ENCODE results near the gene SLC11A2.

Gene SLC11A2

DNA sequence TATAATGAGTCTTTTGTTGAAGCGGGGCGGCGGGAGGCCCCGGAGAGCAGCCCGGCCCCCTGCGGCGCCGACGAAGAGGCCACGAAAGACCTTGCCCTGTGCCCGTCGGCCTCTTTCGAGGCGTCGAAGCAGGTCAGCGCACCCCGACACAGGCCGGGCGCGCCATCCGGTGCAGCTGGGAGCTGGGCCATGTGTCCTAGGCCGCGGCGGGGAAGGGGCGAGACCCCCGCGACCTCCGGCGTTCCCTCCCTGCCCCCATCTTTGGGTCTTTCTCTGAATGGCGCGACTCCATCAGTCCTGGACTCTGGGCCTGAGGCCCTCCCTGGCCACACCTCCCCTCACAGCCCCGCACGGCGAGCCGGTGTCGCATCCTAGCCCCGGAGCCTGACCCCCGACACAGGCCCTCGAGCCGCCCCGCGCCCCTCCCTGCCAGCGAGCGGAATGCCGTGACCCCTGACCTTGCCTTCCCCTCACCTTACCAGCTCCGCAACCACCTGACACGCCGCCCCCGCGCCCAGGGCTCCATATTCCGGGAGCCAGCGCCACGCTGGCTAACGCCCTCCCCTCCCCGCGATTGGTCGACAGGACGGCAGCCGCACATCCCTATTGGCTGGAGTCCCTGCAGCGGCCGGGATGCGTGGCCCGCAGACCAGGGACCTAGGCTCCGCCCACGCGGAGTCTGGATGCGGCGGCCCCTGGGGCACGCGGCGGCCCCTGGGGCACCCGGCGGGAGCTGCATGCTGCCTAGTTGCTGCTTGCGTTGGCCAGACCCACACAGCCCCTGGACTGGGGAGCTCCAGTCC is at the start of gene SLC11A2:
SLC11A2 (minus strand) TSS at position 549 of the 803 bp plus-strand sequence. CDS start 15,656 bp downstream, outside the sequence.
- DNase-seq, result peak; percentile 92

DNA sequence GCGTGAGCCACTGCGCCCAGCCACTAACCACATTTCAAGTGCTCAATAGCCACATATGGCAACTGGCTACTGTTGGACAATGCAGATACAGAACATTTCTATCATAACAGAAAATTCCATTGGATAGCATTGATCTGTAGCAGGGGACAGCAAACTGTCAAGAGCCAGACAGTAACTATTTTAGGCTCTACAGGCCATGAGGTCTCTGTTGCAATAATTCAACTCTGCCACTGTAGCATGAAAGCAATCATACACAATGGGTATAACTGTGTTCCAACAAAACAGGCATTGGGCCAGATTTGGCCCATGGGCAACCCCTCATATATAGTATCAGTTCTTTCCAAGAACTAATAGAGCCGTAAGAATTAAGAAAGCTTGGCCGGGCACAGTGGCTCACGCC is 49.2 kb upstream of the SLC11A2 start:
- no peak for DNase-seq

DNA sequence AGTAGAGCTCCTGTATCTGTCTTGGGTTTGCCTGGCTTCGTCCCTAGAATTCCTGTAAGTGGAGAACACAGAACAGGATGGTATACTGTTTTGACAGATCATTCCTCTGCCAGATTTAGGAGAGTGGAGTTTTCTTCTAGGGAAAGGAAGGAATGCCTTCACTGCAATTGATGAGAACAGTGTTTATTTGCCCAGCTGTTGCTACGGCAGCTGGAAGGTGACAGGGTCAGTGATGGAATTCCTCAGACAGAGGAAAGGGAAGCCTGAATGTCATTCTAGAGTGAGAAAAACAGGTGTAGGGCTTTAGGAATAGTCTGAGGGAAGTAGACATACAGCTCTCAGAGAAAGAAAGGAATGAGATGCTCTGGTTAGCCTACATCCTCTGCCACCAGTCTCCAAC is 45.5 kb upstream of the SLC11A2 start:
- DNase-seq, result no peak

DNA sequence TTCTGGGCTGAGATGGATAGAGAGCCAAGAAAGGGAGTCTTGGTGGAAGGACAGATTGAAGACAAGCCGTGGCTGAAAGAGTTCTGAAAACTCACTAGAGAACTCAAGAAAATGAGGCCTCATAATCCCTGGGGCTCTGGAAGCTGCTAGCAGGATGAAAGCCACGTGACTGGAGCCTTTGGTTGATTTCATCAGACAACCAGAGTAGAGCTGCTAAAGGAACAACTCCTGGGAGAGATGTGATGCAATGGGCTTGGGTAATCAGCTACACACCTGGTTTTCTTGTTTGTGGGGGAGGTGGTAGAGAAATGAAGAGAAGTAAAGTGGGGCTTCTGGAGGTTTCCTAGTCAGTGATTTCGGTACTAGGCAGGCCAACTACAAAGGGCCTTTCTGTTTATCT is 43.8 kb upstream of the SLC11A2 start:
- DNase-seq, result no peak

- no peak for DNase-seq
Measured at GRCh38 chr12:51067771-51068170, 41.6 kb upstream of the SLC11A2 start.

- no peak for DNase-seq
Measured at GRCh38 chr12:51067229-51067628, 41.0 kb upstream of the SLC11A2 start.

DNA sequence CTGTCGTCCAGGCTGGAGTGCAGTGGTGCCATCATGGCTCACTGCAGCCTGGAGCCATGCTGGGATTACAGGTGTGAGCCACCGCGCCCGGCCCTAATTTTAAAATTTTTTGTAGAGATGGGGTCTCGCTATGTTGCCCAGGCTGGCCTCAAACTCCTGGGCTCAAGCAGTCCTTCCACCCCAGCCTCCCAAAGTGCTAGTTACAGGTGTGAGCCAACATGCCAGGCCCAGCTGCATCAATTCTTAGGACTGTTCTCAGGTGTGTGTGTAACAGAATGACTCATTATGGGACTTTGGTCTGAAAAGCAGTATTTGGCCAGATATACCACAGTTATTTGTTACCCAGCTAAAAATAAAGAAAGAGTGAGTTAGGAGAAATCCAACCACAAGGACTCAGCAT is 39.3 kb upstream of the SLC11A2 start:
- no peak for DNase-seq

GRCh38 chr12:51062631-51063397 is 36.6 kb upstream of the SLC11A2 start:
- no peak for DNase-seq

DNA sequence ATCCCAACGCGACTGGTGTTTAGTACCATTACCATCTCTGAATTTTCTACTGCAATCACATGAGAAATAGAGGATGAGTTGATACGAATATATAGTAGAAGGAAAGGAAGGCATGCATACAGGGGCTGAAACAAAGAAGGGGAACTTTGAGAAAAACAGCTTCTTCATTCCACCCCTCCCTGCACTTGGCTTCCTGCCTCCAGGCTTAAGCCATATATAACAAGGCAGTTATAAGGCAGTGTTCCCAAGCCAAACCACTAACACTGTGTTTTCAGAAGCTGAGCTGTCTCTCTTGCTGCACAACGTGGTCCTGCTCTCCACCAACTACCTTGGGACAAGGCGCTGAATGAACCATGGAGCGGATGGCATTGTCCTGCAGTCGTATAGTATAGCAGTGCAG is 32.9 kb upstream of the SLC11A2 start:
- DNase-seq, result no peak

GRCh38 chr12:51056242-51056641 is 30.1 kb upstream of the SLC11A2 start:
- no peak for DNase-seq

GRCh38 chr12:51055060-51055459 is 28.9 kb upstream of the SLC11A2 start:
- DNase-seq, result no peak

DNA sequence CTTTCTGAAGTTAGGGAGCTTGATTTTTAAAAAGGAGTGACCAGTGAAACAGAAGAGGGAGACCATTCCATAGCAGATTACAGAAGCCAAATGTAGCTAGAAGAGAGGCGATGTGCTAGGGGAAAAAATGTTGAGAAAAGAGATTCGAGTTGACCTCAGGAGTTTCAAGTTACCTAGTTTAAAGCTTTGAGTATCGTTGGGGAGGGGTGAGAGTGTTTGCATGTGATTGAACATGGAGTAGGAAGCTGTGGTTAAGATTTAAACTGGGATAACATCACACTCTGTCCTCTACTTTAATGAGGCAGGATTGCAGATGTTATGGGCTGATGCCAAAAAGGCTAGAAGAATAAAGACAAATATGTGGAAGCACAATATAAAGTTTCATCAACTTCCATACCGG is 25.6 kb upstream of the SLC11A2 start:
- DNase-seq, result no peak

GRCh38 chr12:51049525-51049924 is 23.3 kb upstream of the SLC11A2 start:
- no peak for DNase-seq

- peak; percentile 57 for DNase-seq
Measured at GRCh38 chr12:51048661-51049251, 22.6 kb upstream of the SLC11A2 start.

GRCh38 chr12:51047655-51048540 is 21.7 kb upstream of the SLC11A2 start, which contains the start of gene LETMD1:
Gene LETMD1 (plus strand): TSS chr12:51048327. CDS start chr12:51048357, 30 bp downstream.
- DNase-seq, result peak; percentile 95

GRCh38 chr12:51036279-51036678 is 10.1 kb upstream of the SLC11A2 start:
- DNase-seq, result no peak

- DNase-seq, result no peak
Measured at GRCh38 chr12:51033457-51034089, 7.4 kb upstream of the SLC11A2 start.

DNA sequence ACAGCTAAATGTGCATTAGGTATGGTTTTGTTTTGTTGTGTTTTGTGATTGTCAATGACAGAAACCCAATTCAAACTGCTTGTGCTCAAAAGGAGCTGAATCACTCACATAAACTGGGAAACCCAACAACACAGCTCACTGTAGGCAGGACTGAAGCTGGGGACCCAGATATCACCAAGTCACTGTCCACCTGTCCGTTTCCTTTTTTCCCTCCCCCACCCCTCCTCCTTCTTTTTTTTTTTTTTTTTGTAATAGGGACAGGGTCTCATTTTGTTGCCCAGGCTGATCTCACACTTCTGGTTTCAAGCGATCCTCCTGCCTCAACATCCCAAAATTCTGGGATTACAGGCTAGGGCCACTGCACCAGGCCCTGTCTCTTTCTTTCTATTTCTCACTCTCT is 6.9 kb upstream of the SLC11A2 start:
- DNase-seq, result no peak

- DNase-seq, result no peak
Measured at GRCh38 chr12:51028813-51029150, 2.6 kb upstream of the SLC11A2 start.

DNA sequence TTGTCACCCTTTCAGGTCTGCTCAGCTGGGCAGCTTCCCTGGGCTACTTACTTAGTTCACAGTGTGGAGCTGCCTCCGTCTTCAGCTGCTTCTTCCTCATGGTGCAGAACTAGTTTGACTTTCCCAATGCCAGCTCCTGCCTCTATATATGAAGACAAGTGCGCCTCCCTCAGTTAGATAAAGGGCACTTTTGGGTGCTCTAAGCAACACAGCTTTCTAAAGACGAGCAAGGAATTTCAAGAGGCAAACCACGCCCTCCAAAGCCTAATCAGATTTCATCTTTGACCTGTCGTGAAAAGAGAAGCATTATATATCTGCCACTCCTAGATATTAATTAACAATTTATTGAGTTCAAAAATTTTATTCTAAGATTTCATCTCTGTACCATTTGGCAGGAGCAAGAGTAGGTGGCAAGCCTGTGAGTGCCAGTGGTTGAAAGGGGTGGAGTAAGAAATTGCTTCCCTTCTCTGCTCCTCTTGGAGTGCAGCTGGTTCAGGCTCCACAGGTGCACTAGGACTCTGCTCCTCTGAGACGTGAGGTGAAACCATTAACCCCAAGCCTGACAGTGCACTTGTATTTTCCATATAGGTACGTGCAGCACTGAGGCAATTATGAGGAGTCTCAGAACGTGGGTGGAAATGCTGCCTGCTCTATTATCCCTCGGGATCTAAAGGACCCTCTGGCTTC is 2.1 kb upstream of the SLC11A2 start:
- peak; percentile 40 for DNase-seq

DNA sequence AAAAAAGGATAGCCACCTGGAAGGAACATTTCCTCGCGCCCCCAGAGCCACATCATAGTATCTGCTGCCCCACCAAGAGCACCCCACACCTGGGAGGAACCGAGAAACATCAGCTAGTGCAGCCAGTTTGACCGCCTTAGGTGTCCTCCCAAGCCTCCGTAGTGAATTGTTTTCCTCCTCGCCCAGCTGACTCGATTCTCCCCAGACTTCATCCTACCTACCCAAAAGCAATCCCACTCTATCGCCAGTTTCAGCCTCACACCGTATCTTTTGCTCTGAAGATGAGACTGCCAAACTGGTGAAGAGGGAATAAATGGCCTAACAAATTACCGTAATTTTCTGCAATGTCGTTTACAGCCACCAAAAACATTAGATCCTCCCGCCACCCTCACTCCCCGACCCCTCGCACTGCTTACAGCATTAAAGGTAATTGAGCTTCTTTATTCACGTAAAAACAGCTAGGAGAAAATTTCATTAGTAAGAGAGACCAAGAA is 1.2 kb upstream of the SLC11A2 start:
- DNase-seq, result no peak

Measured in CD4-positive, alpha-beta T cell treated with Interleukin-10 for 1 hour (primary cell).